Measurements from ENCODE around the gene GGCT. TPM values are rescaled to one million over a fixed set of nuclear protein-coding genes. Genes with fewer than 3 reads are reported as not detected.

Gene GGCT
- total and polyA plus RNA-seq, 2 of the 8 experiments (the other 6 are each of a cell fraction or from before 2014, with no cell fraction given) = 50.0 to 129 TPM

- no peak for DNase-seq (ENCODE audit: low read depth in 1 of 2, low spot score in 2 of 2)
- no peaks in the 10 kb centered on the region for H3K9me3 ChIP-seq (ENCODE audit: insufficient read depth in 2 of 2, low read depth in 1 of 2, low read length in 1 of 2)
- H3K27me3 ChIP-seq (replicated peaks in 1 of 4; ENCODE audit: control insufficient read depth in 3 of 4, extremely low read depth in 1 of 4, insufficient read depth in 3 of 4, low read length in 3 of 4) = no peaks in the 10 kb centered on the region
- H2AFZ ChIP-seq (ENCODE audit: low read length) = no peak overlapping the region
- H2BK20ac ChIP-seq (ENCODE audit: low read length) = no peak overlapping the region
- peaks cover 3 to 14% (median 5%) of the 10 kb centered on the region in 4 experiments; a peak in 5 of 7 replicates for H3K4me1 ChIP-seq (replicated peaks in 1 of 4; ENCODE audit: control insufficient read depth in 3 of 4, insufficient read depth in 4 of 4, low read length in 3 of 4)
- H3K56ac ChIP-seq (replicated peaks; ENCODE audit: insufficient read length, low read depth, low read length) = no peak overlapping the region
- H3K79me2 ChIP-seq (ENCODE audit: control insufficient read depth in 1 of 2, insufficient read depth in 2 of 2, low read length in 2 of 2) = no peaks in the 10 kb centered on the region
- no peak overlapping the region for H3K23ac ChIP-seq (ENCODE audit: insufficient read length)
- H3K4ac ChIP-seq (replicated peaks; ENCODE audit: insufficient read length, low read depth, low read length) = no peak overlapping the region
- H3K4me3 ChIP-seq (ENCODE audit: extremely low read depth in 1 of 4, insufficient read depth in 2 of 4, low read depth in 3 of 4, low read length in 4 of 4) = no peak overlapping the region
- no peaks in the 10 kb centered on the region for H3K23me2 ChIP-seq (ENCODE audit: low read depth, low read length)
- no peak overlapping the region for H3K27ac ChIP-seq (ENCODE audit: low read depth, low read length)
- H3K79me1 ChIP-seq (ENCODE audit: low read depth, low read length) = no peaks in the 10 kb centered on the region; the same call in 1 of the 2 replicates
- no peak overlapping the region for H4K8ac ChIP-seq (ENCODE audit: extremely low read depth, insufficient read depth, low read length)
- no peak overlapping the region for H2BK15ac ChIP-seq (ENCODE audit: low read length)
- H3K14ac ChIP-seq (ENCODE audit: insufficient read length) = no peak overlapping the region
- H3K36me3 ChIP-seq (ENCODE audit: control insufficient read depth in 2 of 4, insufficient read depth in 4 of 4, low read length in 3 of 4) = no peaks in the 10 kb centered on the region
- H3K4me2 ChIP-seq (ENCODE audit: insufficient read depth in 1 of 2, low read depth in 2 of 2, low read length in 2 of 2) = no peak overlapping the region
- WGBS, 2 experiments (ENCODE audit: extremely low coverage in 1 of 2, insufficient coverage in 1 of 2, insufficient read length in 1 of 2, insufficient replicate concordance in 2 of 2, low coverage in 1 of 2, low lambda C conversion rate in 2 of 2, missing lambda C conversion rate in 1 of 2) = 93% methylated on average over 5 of the region's 5 CpGs; no CpG with 5 or more reads in 1 of the 2 experiments
- H3K9ac ChIP-seq (replicated peaks in 1 of 4; ENCODE audit: extremely low read depth in 1 of 4, low read depth in 3 of 4, low read length in 3 of 4) = no peak overlapping the region
- H2BK5ac ChIP-seq (ENCODE audit: low read depth, low read length) = no peak overlapping the region
- H2BK120ac ChIP-seq (replicated peaks; ENCODE audit: low read depth, low read length) = no peak overlapping the region
- no peak for FAIRE-seq
- CTCF ChIA-PET (ENCODE audit: partially characterized antibody) = interaction anchor here (0.7 to 2.8 kb wide), 5 partner anchors 34 to 99 kb away, joined by 3 to 10 read pairs (median 4); no protein-coding TSS in a partner anchor
- no peak overlapping the region for H2AK5ac ChIP-seq (ENCODE audit: low read depth, low read length)
- no peak overlapping the region for H4K5ac ChIP-seq (ENCODE audit: insufficient read length, low read depth, low read length)
- H2BK12ac ChIP-seq (ENCODE audit: low read depth, low read length) = no peak overlapping the region
- no peak overlapping the region for H3K18ac ChIP-seq (ENCODE audit: extremely low read depth, low read length)
- H4K20me1 ChIP-seq (replicated peaks in 1 of 2; ENCODE audit: control insufficient read depth in 1 of 2, insufficient read depth in 2 of 2, low read length in 2 of 2) = no peaks in the 10 kb centered on the region
- no peak overlapping the region for H4K91ac ChIP-seq (replicated peaks; ENCODE audit: insufficient read length, low read length)
- POLR2A ChIA-PET (ENCODE audit: partially characterized antibody) = interaction anchor here (1.0 to 1.3 kb wide), 2 partner anchors 13 to 16 kb away, joined by 3 read pairs; partner anchors contain the start of gene NOD1
- TF ChIP-seq SIX5 (IDR thresholded peaks at IDR 0.05; ENCODE audit: low read depth, low read length) (no peak), TEAD4 (IDR thresholded peaks at IDR 0.05; ENCODE audit: low read depth, low read length) (no peak), RBBP5 (IDR thresholded peaks at IDR 0.05; ENCODE audit: borderline replicate concordance, low read depth, low read length) (no peak), BRCA1 (IDR thresholded peaks at IDR 0.05; ENCODE audit: low read depth, low read length) (no peak), POLR2A (IDR thresholded peaks at IDR 0.05; ENCODE audit: control extremely low read depth in 1 of 2, low read depth in 2 of 2, low read length in 2 of 2) (no peak), JUN (IDR thresholded peaks at IDR 0.05; ENCODE audit: low read depth, low read length) (no peak), GABPA (IDR thresholded peaks at IDR 0.05; ENCODE audit: borderline replicate concordance, insufficient read depth, low read length) (no peak), ATF3 (IDR thresholded peaks at IDR 0.05; ENCODE audit: insufficient read depth, low read depth, low read length) (no peak), RXRA (IDR thresholded peaks at IDR 0.05; ENCODE audit: insufficient read depth, low read depth, low read length) (no peak), CHD2 (IDR thresholded peaks at IDR 0.05; ENCODE audit: low read length) (no peak), CREB1 (IDR thresholded peaks at IDR 0.05) (no peak), RFX5 (IDR thresholded peaks at IDR 0.05; ENCODE audit: borderline replicate concordance, low read depth, low read length) (no peak), KDM5A (IDR thresholded peaks at IDR 0.05; ENCODE audit: low read length) (no peak)
Observed at GRCh38 chr7:30465046-30465810, 39.4 kb downstream of the GGCT start.

Measured in H1 (cell line).